OCI-LY1 (cell line): ENCODE data around the gene EMC1.
A peak's percentile ranks its signal among the peaks of the same experiment; 100 is the strongest.

Experiments used
- H2AFZ ChIP-seq: fragments of 200-600 bp; sonication (generic), shearing (Covaris generic); 2 replicates; pipeline ENCODE4 v1.6.0; 2014; ENCODE audit warnings: antibody characterized with exemption, mild to moderate bottlenecking, low read length
- H3F3A ChIP-seq: fragments of 200-600 bp; sonication (generic), shearing (Covaris generic); 2 replicates; pipeline ENCODE4 v1.6.0; 2014; ENCODE audit warnings: mild to moderate bottlenecking, antibody characterized with exemption, low read length, moderate library complexity; ENCODE audit not compliant: insufficient read depth
- H3K27ac ChIP-seq: fragments of 200-600 bp; sonication (generic); 2 replicates; pipeline ENCODE4 v1.5.1; 2014; ENCODE audit warnings: low read length, mixed run types, mild to moderate bottlenecking, low read depth; ENCODE audit not compliant: poor library complexity, severe bottlenecking
- H3K27me3 ChIP-seq: fragments of 200-600 bp; sonication (generic); 2 replicates; pipeline ENCODE4 v1.6.0; 2014; ENCODE audit warnings: antibody characterized with exemption, mild to moderate bottlenecking, low read length, moderate library complexity; ENCODE audit not compliant: insufficient read depth
- H3K36me3 ChIP-seq: fragments of 200-600 bp; sonication (generic); 2 replicates; pipeline ENCODE4 v1.6.1; 2014; ENCODE audit warnings: mild to moderate bottlenecking, antibody characterized with exemption, low read length, moderate library complexity, mixed read lengths; ENCODE audit not compliant: insufficient read depth
- H3K4me1 ChIP-seq: fragments of 200-600 bp; sonication (generic); 2 replicates; pipeline ENCODE4 v1.5.1; 2014; ENCODE audit warnings: mild to moderate bottlenecking, low read length, moderate library complexity; ENCODE audit not compliant: insufficient read depth, severe bottlenecking
- H3K4me2 ChIP-seq: fragments of 200-600 bp; sonication (generic), shearing (Covaris generic); 2 replicates; pipeline ENCODE4 v1.6.1; 2014; ENCODE audit warnings: low read length
- H3K4me3 ChIP-seq: fragments of 200-600 bp; sonication (generic); 2 replicates; pipeline ENCODE4 v1.5.1; 2014; ENCODE audit warnings: low read length, low read depth, mild to moderate bottlenecking, mixed read lengths; ENCODE audit not compliant: poor library complexity, severe bottlenecking
- H3K79me2 ChIP-seq: fragments of 200-600 bp; shearing (Covaris generic); 2 replicates; pipeline ENCODE4 v1.6.1; 2016; ENCODE audit warnings: mixed run types, low read length, mixed read lengths; ENCODE audit not compliant: insufficient read depth
- H3K9ac ChIP-seq: fragments of 200-600 bp; sonication (generic), shearing (Covaris generic); 2 replicates; pipeline ENCODE4 v1.6.1; 2014; ENCODE audit warnings: mild to moderate bottlenecking, low read length, mixed read lengths
- H3K9me2 ChIP-seq: fragments of 200-600 bp; sonication (generic), shearing (Covaris generic); 2 replicates; pipeline ENCODE4 v1.6.1; 2014; ENCODE audit warnings: low read depth, mild to moderate bottlenecking, low read length, mixed read lengths
- H3K9me3 ChIP-seq: fragments of 200-600 bp; shearing (Covaris generic); 2 replicates; pipeline ENCODE4 v1.6.1; 2014; ENCODE audit warnings: low read length, mixed read lengths
- H4K20me1 ChIP-seq: fragments of 200-600 bp; sonication (generic), shearing (Covaris generic); 2 replicates; pipeline ENCODE4 v1.6.0; 2016; ENCODE audit warnings: mild to moderate bottlenecking, low read length; ENCODE audit not compliant: insufficient read depth
- EZH2 ChIP-seq: fragments of 200-600 bp; sonication (generic), shearing (Covaris generic); IDR thresholded peaks from 2 replicates; pipeline ENCODE4 v1.8.0; 2017; ENCODE audit warnings: borderline replicate concordance, mixed run types, mild to moderate bottlenecking, antibody characterized with exemption, low read length, moderate library complexity, mixed read lengths
- TF ChIP-seq, protein P1 (sequence below): fragments of 200-600 bp; sonication (generic), shearing (Covaris generic); IDR thresholded peaks from 2 replicates; pipeline ENCODE4 v1.5.1; 2017; ENCODE audit warnings: mild to moderate bottlenecking, antibody characterized with exemption, low read length, moderate library complexity, mixed read lengths

Gene EMC1

DNA sequence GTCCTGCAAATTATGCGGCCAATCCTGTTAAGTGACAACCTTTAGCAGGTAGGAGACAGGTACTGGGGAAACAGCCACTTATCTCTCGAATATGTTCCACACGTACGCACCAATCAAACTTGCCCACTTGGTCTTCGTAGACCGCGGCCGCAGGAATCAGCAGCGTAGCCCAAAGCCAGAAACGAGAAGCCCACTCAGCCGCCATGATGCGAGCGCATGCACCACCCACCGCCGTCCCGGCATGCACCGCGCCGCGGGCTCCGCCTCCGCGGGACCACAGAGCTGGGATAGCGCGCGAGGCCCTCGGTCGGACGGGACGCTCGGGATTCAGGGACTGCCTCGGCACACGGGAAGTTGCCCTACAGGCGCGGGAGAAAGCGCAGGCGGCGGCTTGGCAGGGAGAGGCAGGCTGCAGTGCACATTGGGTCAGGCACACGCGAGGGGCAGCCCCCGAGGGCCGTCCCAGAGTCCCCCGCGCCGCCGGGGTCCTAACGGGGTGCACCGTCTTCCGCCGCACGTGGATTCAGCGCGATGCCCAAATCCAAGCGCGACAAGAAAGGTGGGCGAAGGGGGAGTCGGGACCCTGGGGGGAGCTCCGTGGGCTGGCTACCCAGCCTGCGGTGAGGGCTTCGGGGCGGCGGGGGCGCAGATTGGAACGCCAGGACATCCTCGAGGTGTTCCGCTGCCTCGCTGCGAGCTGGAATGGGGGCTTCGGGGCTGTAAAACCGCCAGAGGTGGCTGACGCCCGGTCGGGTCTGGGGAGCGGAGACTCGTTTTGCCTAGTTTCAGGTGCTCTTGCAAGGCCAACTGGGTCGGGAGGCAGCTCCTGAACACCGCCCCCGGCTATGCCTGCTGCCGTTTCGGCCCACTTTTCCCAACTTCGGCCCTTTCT is at the start of gene EMC1, which contains the start of gene MRTO4:
Gene EMC1 (minus strand): TSS at position 220 of the 892 bp plus-strand sequence. CDS start 15 bp downstream, at position 205.
Gene MRTO4 (plus strand): TSS at position 501 of the 892 bp plus-strand sequence. CDS start 31 bp downstream, at position 532.
- peak within 1 kb of the TSS; percentile 98 for H3K4me2 ChIP-seq
- no peaks in the 10 kb centered on the region for H4K20me1 ChIP-seq
- H3K9ac ChIP-seq, result peak within 1 kb of the TSS; percentile 81
- no peaks in the 10 kb centered on the region for H3F3A ChIP-seq
- H3K79me2 ChIP-seq, result peaks cover 78% of the 10 kb centered on the region
- no peaks in the 10 kb centered on the region for H3K27me3 ChIP-seq
- no peaks in the 10 kb centered on the region for H3K9me3 ChIP-seq
- no peak within 1 kb of the TSS; the same call in 1 of the 2 replicates for H2AFZ ChIP-seq
- peak within 1 kb of the TSS; percentile 93 for H3K4me3 ChIP-seq
- H3K9me2 ChIP-seq, result no peaks in the 10 kb centered on the region
- peak within 1 kb of the TSS; percentile 73 for H3K27ac ChIP-seq
- H3K36me3 ChIP-seq, result peaks cover 40% of the 10 kb centered on the region
- TF ChIP-seq EZH2, result no peak
- TF ChIP-seq, protein P1, sequence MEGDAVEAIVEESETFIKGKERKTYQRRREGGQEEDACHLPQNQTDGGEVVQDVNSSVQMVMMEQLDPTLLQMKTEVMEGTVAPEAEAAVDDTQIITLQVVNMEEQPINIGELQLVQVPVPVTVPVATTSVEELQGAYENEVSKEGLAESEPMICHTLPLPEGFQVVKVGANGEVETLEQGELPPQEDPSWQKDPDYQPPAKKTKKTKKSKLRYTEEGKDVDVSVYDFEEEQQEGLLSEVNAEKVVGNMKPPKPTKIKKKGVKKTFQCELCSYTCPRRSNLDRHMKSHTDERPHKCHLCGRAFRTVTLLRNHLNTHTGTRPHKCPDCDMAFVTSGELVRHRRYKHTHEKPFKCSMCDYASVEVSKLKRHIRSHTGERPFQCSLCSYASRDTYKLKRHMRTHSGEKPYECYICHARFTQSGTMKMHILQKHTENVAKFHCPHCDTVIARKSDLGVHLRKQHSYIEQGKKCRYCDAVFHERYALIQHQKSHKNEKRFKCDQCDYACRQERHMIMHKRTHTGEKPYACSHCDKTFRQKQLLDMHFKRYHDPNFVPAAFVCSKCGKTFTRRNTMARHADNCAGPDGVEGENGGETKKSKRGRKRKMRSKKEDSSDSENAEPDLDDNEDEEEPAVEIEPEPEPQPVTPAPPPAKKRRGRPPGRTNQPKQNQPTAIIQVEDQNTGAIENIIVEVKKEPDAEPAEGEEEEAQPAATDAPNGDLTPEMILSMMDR, result no peak
- peaks cover 35% of the 10 kb centered on the region for H3K4me1 ChIP-seq

- H3K4me2 ChIP-seq, result no peak overlapping the region
- H3K9me2 ChIP-seq, result no peaks in the 10 kb centered on the region
- H3K36me3 ChIP-seq, result peaks cover 36% of the 10 kb centered on the region
- H3K9ac ChIP-seq, result no peak overlapping the region
- no peaks in the 10 kb centered on the region for H3K4me1 ChIP-seq
- H3F3A ChIP-seq, result no peaks in the 10 kb centered on the region
- H3K9me3 ChIP-seq, result peaks cover under 1% of the 10 kb centered on the region; the same call in 1 of the 2 replicates
- no peak overlapping the region for H3K4me3 ChIP-seq
- H3K27me3 ChIP-seq, result no peaks in the 10 kb centered on the region
- no peak overlapping the region for H3K27ac ChIP-seq
- TF ChIP-seq, protein P1, result no peak
- TF ChIP-seq EZH2, result no peak
- H3K79me2 ChIP-seq, result no peaks in the 10 kb centered on the region
- H2AFZ ChIP-seq, result no peak overlapping the region
- H4K20me1 ChIP-seq, result no peaks in the 10 kb centered on the region
Measured at GRCh38 chr1:19300211-19300610, 48.9 kb upstream of the EMC1 start.

DNA sequence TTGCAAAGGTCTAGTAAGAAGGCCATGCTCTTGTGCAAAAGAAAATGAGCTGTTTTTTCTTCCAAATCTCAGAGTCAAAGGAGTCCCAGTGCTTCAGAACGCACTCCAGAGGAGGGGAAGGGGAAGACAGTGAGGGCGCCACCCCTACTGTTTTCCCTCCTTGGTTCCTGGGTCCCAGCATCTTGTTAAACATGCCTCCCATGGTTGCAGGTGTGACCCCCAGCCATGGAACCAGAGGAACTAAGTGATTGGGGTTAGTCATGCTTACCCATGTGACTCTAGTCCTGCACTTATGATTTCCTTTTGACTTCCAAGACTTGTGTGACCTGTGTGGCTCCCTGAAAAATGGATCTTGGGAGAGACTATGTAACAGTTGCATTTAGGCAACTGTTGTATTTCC is 43.3 kb upstream of the EMC1 start:
- peaks cover 11% of the 10 kb centered on the region for H3K9me3 ChIP-seq
- no peaks in the 10 kb centered on the region; the same call in 1 of the 2 replicates for H3K36me3 ChIP-seq
- no peaks in the 10 kb centered on the region for H3K4me1 ChIP-seq

More for the DNA sequence above, 43.3 kb upstream of the EMC1 start:
- no peaks in the 10 kb centered on the region for H3K79me2 ChIP-seq
- TF ChIP-seq, protein P1, result no peak
- TF ChIP-seq EZH2, result no peak
- no peaks in the 10 kb centered on the region for H3F3A ChIP-seq
- H3K27ac ChIP-seq, result no peak overlapping the region
- H3K27me3 ChIP-seq, result no peaks in the 10 kb centered on the region
- no peaks in the 10 kb centered on the region for H4K20me1 ChIP-seq
- no peak overlapping the region for H2AFZ ChIP-seq
- no peaks in the 10 kb centered on the region for H3K9me2 ChIP-seq
- no peak overlapping the region for H3K9ac ChIP-seq
- no peak overlapping the region for H3K4me3 ChIP-seq
- no peak overlapping the region for H3K4me2 ChIP-seq
